ENCODE measurements around the gene CERS5.

The CERS5 gene

GRCh38 chr12:50167049-50167828 is at the start of gene CERS5:
Gene CERS5 (minus strand): TSS chr12:50167369. CDS start chr12:50167297, 72 bp downstream.
- peak; percentile 98 to 99 for ATAC-seq

GRCh38 chr12:50215033-50215432 is 47.9 kb upstream of the CERS5 start:
- ATAC-seq: peak; percentile 36 to 56

- ATAC-seq: peak in 1 of 2 donors; percentile 7
Measured at GRCh38 chr12:50214018-50214417, 46.8 kb upstream of the CERS5 start.

- peak; percentile 25 to 69 for ATAC-seq
Measured at GRCh38 chr12:50213439-50213838, 46.3 kb upstream of the CERS5 start.

- ATAC-seq: no peak
Measured at GRCh38 chr12:50212071-50212467, 44.9 kb upstream of the CERS5 start.

- no peak for ATAC-seq
Measured at GRCh38 chr12:50211392-50212070, 44.4 kb upstream of the CERS5 start.

- ATAC-seq: no peak
Measured at GRCh38 chr12:50207424-50207823, 40.3 kb upstream of the CERS5 start.

GRCh38 chr12:50205648-50206047 is 38.5 kb upstream of the CERS5 start:
- ATAC-seq: no peak

- no peak for ATAC-seq
Measured at GRCh38 chr12:50203691-50204090, 36.5 kb upstream of the CERS5 start.

GRCh38 chr12:50201987-50202521 is 34.9 kb upstream of the CERS5 start:
- no peak for ATAC-seq

- no peak for ATAC-seq
Measured at GRCh38 chr12:50200552-50201273, 33.5 kb upstream of the CERS5 start.

GRCh38 chr12:50198829-50199228 is 31.7 kb upstream of the CERS5 start:
- no peak for ATAC-seq

GRCh38 chr12:50197297-50197727 is 30.1 kb upstream of the CERS5 start:
- ATAC-seq: no peak

- ATAC-seq: no peak
Measured at GRCh38 chr12:50196537-50196936, 29.4 kb upstream of the CERS5 start.

- ATAC-seq: no peak
Measured at GRCh38 chr12:50195832-50196231, 28.7 kb upstream of the CERS5 start.

- no peak for ATAC-seq
Measured at GRCh38 chr12:50192908-50193307, 25.7 kb upstream of the CERS5 start.

GRCh38 chr12:50192236-50192635 is 25.1 kb upstream of the CERS5 start:
- ATAC-seq: no peak

- ATAC-seq: no peak
Measured at GRCh38 chr12:50190859-50191258, 23.7 kb upstream of the CERS5 start.

- ATAC-seq: peak in 1 of 2 donors; percentile 31
Measured at GRCh38 chr12:50188875-50189575, 21.9 kb upstream of the CERS5 start.

GRCh38 chr12:50188241-50188781 is 21.1 kb upstream of the CERS5 start:
- no peak for ATAC-seq

GRCh38 chr12:50187084-50187900 is 20.1 kb upstream of the CERS5 start:
- peak; percentile 84 to 86 for ATAC-seq

Measured in activated CD4-positive, CD25-positive, alpha-beta regulatory T cell treated with anti-CD3 and anti-CD28 coated beads, Interleukin-2, amount 50 U/mL, for 24 hours (primary cell).